T-helper 1 cell treated with Interleukin-12 subunit alpha and Interleukin-12 subunit beta and Interleukin-4 antibody, amounts not matched to agents 30 μg/mL and 1 μg/mL, for 36 hours (primary cell): ENCODE measurements around the gene CEL.
"Not testable (repeated sequence)": the region's sequence is repeated elsewhere in the genome, so short reads cannot be mapped to it uniquely, and the experiment has no call there.

Experiments used
- H3K27ac Mint-ChIP-seq: one replicate; pipeline ENCODE4 v1.8.0; 2021; ENCODE audit warnings: mild to moderate bottlenecking, mixed read lengths
- H3K27me3 Mint-ChIP-seq: one replicate; pipeline ENCODE4 v1.8.0; 2021; ENCODE audit warnings: low read depth, mixed read lengths
- H3K36me3 Mint-ChIP-seq: one replicate; pipeline ENCODE4 v1.8.0; 2021; ENCODE audit warnings: low read depth, mixed read lengths
- H3K4me1 Mint-ChIP-seq: one replicate; pipeline ENCODE4 v1.8.0; 2021; ENCODE audit warnings: low read depth, mixed read lengths
- H3K4me3 Mint-ChIP-seq: one replicate; pipeline ENCODE4 v1.8.0; 2021; ENCODE audit warnings: mild to moderate bottlenecking, moderate library complexity, mixed read lengths
- H3K9me3 Mint-ChIP-seq: one replicate; pipeline ENCODE4 v1.8.0; 2021; ENCODE audit warnings: mixed read lengths

The CEL gene

GRCh38 chr9:133061764-133062145, at the start of gene CEL:
Gene CEL, plus strand, starts transcription at chr9:133061981. Its CDS starts 22 bp downstream, at chr9:133062003.
- Mint-ChIP-seq H3K27ac (peak within 1 kb of the TSS; percentile 50), H3K36me3 (peaks cover 10% of the 10 kb centered on the region), H3K4me1 (peaks cover 33% of the 10 kb centered on the region)
- not testable (repeated sequence) for H3K27me3 Mint-ChIP-seq, H3K9me3 Mint-ChIP-seq, H3K4me3 Mint-ChIP-seq

GRCh38 chr9:133014696-133015095, 47.1 kb upstream of the CEL start:
- Mint-ChIP-seq H3K4me3 (no peak overlapping the region), H3K9me3 (no peaks in the 10 kb centered on the region), H3K27ac (no peak overlapping the region), H3K36me3 (no peaks in the 10 kb centered on the region), H3K27me3 (peaks cover 27% of the 10 kb centered on the region), H3K4me1 (no peaks in the 10 kb centered on the region)

GRCh38 chr9:133023117-133023890, 38.5 kb upstream of the CEL start:
- no peaks in the 10 kb centered on the region for H3K9me3 Mint-ChIP-seq
- H3K4me1 Mint-ChIP-seq, result peaks cover 21% of the 10 kb centered on the region
- H3K27ac Mint-ChIP-seq, result peak overlapping the region; percentile 41
- peaks cover 5% of the 10 kb centered on the region for H3K27me3 Mint-ChIP-seq
- no peaks in the 10 kb centered on the region for H3K36me3 Mint-ChIP-seq
- H3K4me3 Mint-ChIP-seq, result no peak overlapping the region

GRCh38 chr9:133026426-133026825, 35.4 kb upstream of the CEL start:
- no peaks in the 10 kb centered on the region for H3K9me3 Mint-ChIP-seq
- peaks cover 4% of the 10 kb centered on the region for H3K36me3 Mint-ChIP-seq
- H3K27me3 Mint-ChIP-seq, result peaks cover 1% of the 10 kb centered on the region
- H3K27ac Mint-ChIP-seq, result no peak overlapping the region
- peaks cover 24% of the 10 kb centered on the region for H3K4me1 Mint-ChIP-seq
- H3K4me3 Mint-ChIP-seq, result no peak overlapping the region

GRCh38 chr9:133027134-133027533, 34.6 kb upstream of the CEL start:
- Mint-ChIP-seq H3K4me1 (peaks cover 30% of the 10 kb centered on the region), H3K4me3 (no peak overlapping the region), H3K27ac (no peak overlapping the region), H3K27me3 (no peaks in the 10 kb centered on the region), H3K36me3 (peaks cover 4% of the 10 kb centered on the region), H3K9me3 (no peaks in the 10 kb centered on the region)

GRCh38 chr9:133028221-133028620, 33.6 kb upstream of the CEL start:
- Mint-ChIP-seq H3K27ac (no peak overlapping the region), H3K4me3 (peak overlapping the region; percentile 95)

GRCh38 chr9:133029994-133030316, 31.8 kb upstream of the CEL start:
- peak overlapping the region; percentile 95 for H3K27ac Mint-ChIP-seq
- H3K4me3 Mint-ChIP-seq, result peak overlapping the region; percentile 95
- H3K27me3 Mint-ChIP-seq, result no peaks in the 10 kb centered on the region
- peaks cover 4% of the 10 kb centered on the region for H3K36me3 Mint-ChIP-seq
- peaks cover 32% of the 10 kb centered on the region for H3K4me1 Mint-ChIP-seq
- no peaks in the 10 kb centered on the region for H3K9me3 Mint-ChIP-seq

More at GRCh38 chr9:133028221-133028620, 33.6 kb upstream of the CEL start:
- H3K36me3 Mint-ChIP-seq, result peaks cover 4% of the 10 kb centered on the region
- no peaks in the 10 kb centered on the region for H3K9me3 Mint-ChIP-seq
- H3K27me3 Mint-ChIP-seq, result no peaks in the 10 kb centered on the region
- peaks cover 29% of the 10 kb centered on the region for H3K4me1 Mint-ChIP-seq

GRCh38 chr9:133030317-133031129, 31.3 kb upstream of the CEL start, which contains the start of gene GTF3C5:
Gene GTF3C5, plus strand, starts transcription at chr9:133030997. Its CDS starts 15 bp downstream, at chr9:133031012.
- peak within 1 kb of the TSS; percentile 95 for H3K4me3 Mint-ChIP-seq
- peak within 1 kb of the TSS; percentile 95 for H3K27ac Mint-ChIP-seq
- peaks cover 32% of the 10 kb centered on the region for H3K4me1 Mint-ChIP-seq
- H3K27me3 Mint-ChIP-seq, result no peaks in the 10 kb centered on the region
- peaks cover 4% of the 10 kb centered on the region for H3K36me3 Mint-ChIP-seq
- no peaks in the 10 kb centered on the region for H3K9me3 Mint-ChIP-seq

GRCh38 chr9:133031130-133031422, 30.7 kb upstream of the CEL start:
- Mint-ChIP-seq H3K4me1 (peaks cover 32% of the 10 kb centered on the region), H3K27ac (peak overlapping the region; percentile 95), H3K36me3 (peaks cover 4% of the 10 kb centered on the region), H3K9me3 (no peaks in the 10 kb centered on the region), H3K4me3 (peak overlapping the region; percentile 95), H3K27me3 (no peaks in the 10 kb centered on the region)

- Mint-ChIP-seq H3K27me3 (no peaks in the 10 kb centered on the region), H3K4me3 (peak overlapping the region; percentile 95), H3K36me3 (peaks cover 4% of the 10 kb centered on the region), H3K4me1 (peaks cover 32% of the 10 kb centered on the region), H3K27ac (peak overlapping the region; percentile 43), H3K9me3 (no peaks in the 10 kb centered on the region)
These were observed 30.3 kb upstream of the CEL start for GRCh38 chr9:133031496-133031911.

- H3K27me3 Mint-ChIP-seq, result no peaks in the 10 kb centered on the region
- peaks cover 34% of the 10 kb centered on the region for H3K4me1 Mint-ChIP-seq
- H3K36me3 Mint-ChIP-seq, result peaks cover 4% of the 10 kb centered on the region
- H3K9me3 Mint-ChIP-seq, result no peaks in the 10 kb centered on the region
- peak overlapping the region; percentile 95 for H3K4me3 Mint-ChIP-seq
- peak overlapping the region; percentile 9 for H3K27ac Mint-ChIP-seq
These were observed 29.6 kb upstream of the CEL start for GRCh38 chr9:133032171-133032570.

- Mint-ChIP-seq H3K4me1 (peaks cover 35% of the 10 kb centered on the region), H3K27ac (no peak overlapping the region), H3K9me3 (no peaks in the 10 kb centered on the region), H3K4me3 (no peak overlapping the region), H3K27me3 (no peaks in the 10 kb centered on the region), H3K36me3 (peaks cover 3% of the 10 kb centered on the region)
These were observed 26.1 kb upstream of the CEL start for GRCh38 chr9:133035669-133036068.

- Mint-ChIP-seq H3K4me3 (no peak overlapping the region), H3K4me1 (peaks cover 20% of the 10 kb centered on the region), H3K9me3 (no peaks in the 10 kb centered on the region), H3K27me3 (no peaks in the 10 kb centered on the region), H3K36me3 (peaks cover 4% of the 10 kb centered on the region), H3K27ac (no peak overlapping the region)
These were observed 23.8 kb upstream of the CEL start for GRCh38 chr9:133037775-133038515.

- H3K9me3 Mint-ChIP-seq, H3K27me3 Mint-ChIP-seq, H3K4me3 Mint-ChIP-seq: not testable (repeated sequence)
- H3K36me3 Mint-ChIP-seq, result peaks cover 12% of the 10 kb centered on the region
- peak overlapping the region; percentile 15 for H3K27ac Mint-ChIP-seq
- H3K4me1 Mint-ChIP-seq, result peaks cover 12% of the 10 kb centered on the region
These were observed 20.8 kb upstream of the CEL start for GRCh38 chr9:133040892-133041479.
